ENCODE data around the gene STK11IP.

STK11IP gene

DNA sequence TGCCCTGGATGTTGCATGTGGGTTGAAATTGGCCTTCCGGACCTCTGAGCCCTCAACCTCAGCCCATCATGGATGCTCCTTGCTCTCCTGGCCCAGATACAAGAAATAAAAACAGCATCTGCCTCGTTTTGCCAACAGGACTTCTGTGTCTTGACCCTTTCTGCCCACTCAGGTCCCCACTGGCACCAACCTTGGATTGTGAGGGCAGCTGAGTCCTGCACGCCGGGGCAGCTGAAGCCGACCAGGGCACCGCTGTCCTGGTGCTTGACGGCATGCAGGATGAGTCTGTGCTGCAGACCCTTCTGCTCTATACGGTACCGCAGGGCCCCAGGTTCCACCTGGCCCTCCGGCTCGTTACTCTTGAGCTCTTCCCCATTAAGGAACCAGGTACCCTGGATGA is 31.0 kb upstream of the STK11IP start:
- TF ChIP-seq TAF1 (IDR thresholded peaks at IDR 0.05; ENCODE audit: borderline replicate concordance, insufficient read depth, low read length) (no peak), POLR2AphosphoS5 (IDR thresholded peaks at IDR 0.05; ENCODE audit: low read depth, low read length) (no peak), FOXP2 (optimal IDR thresholded peaks at IDR 0.05; ENCODE audit: borderline replicate concordance, extremely low read depth, extremely low read length, insufficient read depth) (no peak), SIN3A (IDR thresholded peaks at IDR 0.05; ENCODE audit: borderline replicate concordance, insufficient read depth, low read length) (no peak)
- TF ChIP-seq, protein P1, sequence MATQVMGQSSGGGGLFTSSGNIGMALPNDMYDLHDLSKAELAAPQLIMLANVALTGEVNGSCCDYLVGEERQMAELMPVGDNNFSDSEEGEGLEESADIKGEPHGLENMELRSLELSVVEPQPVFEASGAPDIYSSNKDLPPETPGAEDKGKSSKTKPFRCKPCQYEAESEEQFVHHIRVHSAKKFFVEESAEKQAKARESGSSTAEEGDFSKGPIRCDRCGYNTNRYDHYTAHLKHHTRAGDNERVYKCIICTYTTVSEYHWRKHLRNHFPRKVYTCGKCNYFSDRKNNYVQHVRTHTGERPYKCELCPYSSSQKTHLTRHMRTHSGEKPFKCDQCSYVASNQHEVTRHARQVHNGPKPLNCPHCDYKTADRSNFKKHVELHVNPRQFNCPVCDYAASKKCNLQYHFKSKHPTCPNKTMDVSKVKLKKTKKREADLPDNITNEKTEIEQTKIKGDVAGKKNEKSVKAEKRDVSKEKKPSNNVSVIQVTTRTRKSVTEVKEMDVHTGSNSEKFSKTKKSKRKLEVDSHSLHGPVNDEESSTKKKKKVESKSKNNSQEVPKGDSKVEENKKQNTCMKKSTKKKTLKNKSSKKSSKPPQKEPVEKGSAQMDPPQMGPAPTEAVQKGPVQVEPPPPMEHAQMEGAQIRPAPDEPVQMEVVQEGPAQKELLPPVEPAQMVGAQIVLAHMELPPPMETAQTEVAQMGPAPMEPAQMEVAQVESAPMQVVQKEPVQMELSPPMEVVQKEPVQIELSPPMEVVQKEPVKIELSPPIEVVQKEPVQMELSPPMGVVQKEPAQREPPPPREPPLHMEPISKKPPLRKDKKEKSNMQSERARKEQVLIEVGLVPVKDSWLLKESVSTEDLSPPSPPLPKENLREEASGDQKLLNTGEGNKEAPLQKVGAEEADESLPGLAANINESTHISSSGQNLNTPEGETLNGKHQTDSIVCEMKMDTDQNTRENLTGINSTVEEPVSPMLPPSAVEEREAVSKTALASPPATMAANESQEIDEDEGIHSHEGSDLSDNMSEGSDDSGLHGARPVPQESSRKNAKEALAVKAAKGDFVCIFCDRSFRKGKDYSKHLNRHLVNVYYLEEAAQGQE (IDR thresholded peaks at IDR 0.05; ENCODE audit: insufficient read depth in 1 of 2, low read depth in 2 of 2, low read length in 2 of 2): no peak

DNA sequence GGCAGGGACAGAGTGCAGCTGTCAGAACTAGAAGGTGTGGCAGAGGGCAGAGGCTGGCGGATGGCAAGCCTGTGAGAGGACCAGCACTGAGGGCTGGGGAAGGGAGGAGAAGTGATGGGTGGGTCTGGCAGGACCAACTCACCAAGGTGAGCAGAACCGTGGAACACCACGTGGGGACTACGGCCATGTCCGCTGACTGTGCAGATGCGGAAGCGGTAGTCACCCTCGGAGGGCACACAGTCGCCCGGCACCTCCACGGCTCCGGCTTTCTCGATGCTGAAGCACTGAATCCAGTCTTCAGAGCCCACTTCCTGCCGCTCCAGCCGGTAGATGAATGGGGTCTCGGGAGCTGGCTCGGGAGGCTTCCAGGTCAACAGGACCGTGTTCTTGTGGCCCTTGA is 30.5 kb upstream of the STK11IP start:
- TF ChIP-seq POLR2AphosphoS5 (IDR thresholded peaks at IDR 0.05; ENCODE audit: low read depth, low read length): no peak
- no peak for TF ChIP-seq TAF1 (IDR thresholded peaks at IDR 0.05; ENCODE audit: borderline replicate concordance, insufficient read depth, low read length)
- TF ChIP-seq, protein P1 (IDR thresholded peaks at IDR 0.05; ENCODE audit: insufficient read depth in 1 of 2, low read depth in 2 of 2, low read length in 2 of 2): no peak
- no peak for TF ChIP-seq FOXP2 (optimal IDR thresholded peaks at IDR 0.05; ENCODE audit: borderline replicate concordance, extremely low read depth, extremely low read length, insufficient read depth)
- TF ChIP-seq SIN3A (IDR thresholded peaks at IDR 0.05; ENCODE audit: borderline replicate concordance, insufficient read depth, low read length): no peak

GRCh38 chr2:219567791-219568361 is 29.8 kb upstream of the STK11IP start:
- TF ChIP-seq SIN3A (IDR thresholded peaks at IDR 0.05; ENCODE audit: borderline replicate concordance, insufficient read depth, low read length): no peak
- no peak for TF ChIP-seq TAF1 (IDR thresholded peaks at IDR 0.05; ENCODE audit: borderline replicate concordance, insufficient read depth, low read length)
- TF ChIP-seq, protein P1 (IDR thresholded peaks at IDR 0.05; ENCODE audit: insufficient read depth in 1 of 2, low read depth in 2 of 2, low read length in 2 of 2): no peak
- TF ChIP-seq FOXP2 (optimal IDR thresholded peaks at IDR 0.05; ENCODE audit: borderline replicate concordance, extremely low read depth, extremely low read length, insufficient read depth): no peak

- TF ChIP-seq, protein P1 (IDR thresholded peaks at IDR 0.05; ENCODE audit: insufficient read depth in 1 of 2, low read depth in 2 of 2, low read length in 2 of 2): no peak
- TF ChIP-seq POLR2AphosphoS5 (IDR thresholded peaks at IDR 0.05; ENCODE audit: low read depth, low read length) (no peak), SIN3A (IDR thresholded peaks at IDR 0.05; ENCODE audit: borderline replicate concordance, insufficient read depth, low read length) (no peak), TAF1 (IDR thresholded peaks at IDR 0.05; ENCODE audit: borderline replicate concordance, insufficient read depth, low read length) (no peak), FOXP2 (optimal IDR thresholded peaks at IDR 0.05; ENCODE audit: borderline replicate concordance, extremely low read depth, extremely low read length, insufficient read depth) (no peak)
Observed at GRCh38 chr2:219569041-219569440, 28.6 kb upstream of the STK11IP start.

DNA sequence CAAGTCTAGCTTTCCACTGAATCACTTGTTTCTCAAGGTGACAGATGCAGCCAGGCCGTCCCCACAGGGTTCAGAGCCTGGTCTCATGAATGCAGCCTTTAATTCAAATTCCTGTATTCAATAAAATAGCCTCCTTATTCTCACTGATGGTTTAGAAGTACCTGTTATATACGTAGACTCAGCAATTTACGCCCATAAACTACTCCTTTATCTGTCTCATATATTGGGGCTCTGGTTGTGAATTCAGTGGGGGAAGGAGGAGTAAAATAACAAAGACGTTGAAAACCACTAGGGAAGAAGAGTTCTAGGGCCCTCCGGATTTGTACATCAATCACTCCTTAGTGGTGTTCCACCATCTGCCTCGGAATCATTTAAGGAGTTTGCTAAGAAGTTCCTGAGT is 28.0 kb upstream of the STK11IP start:
- TF ChIP-seq SIN3A (IDR thresholded peaks at IDR 0.05; ENCODE audit: borderline replicate concordance, insufficient read depth, low read length) (no peak), TAF1 (IDR thresholded peaks at IDR 0.05; ENCODE audit: borderline replicate concordance, insufficient read depth, low read length) (no peak)

All from PFSK-1 (cell line).